BJ (cell line): ENCODE data around the gene ITPKB. TPM values are rescaled to one million over a fixed set of nuclear protein-coding genes. Genes with fewer than 3 reads are reported as not detected.

Experiments
- CTCF ChIA-PET: fragments of 350-600 bp; formaldehyde crosslinking; extraction: SDS; loops from one replicate; lab custom pipeline; 2021; ENCODE audit warnings: antibody characterized with exemption, inconsistent platforms; lab: Yijun Ruan, JAX
- POLR2A ChIA-PET: fragments of 300-600 bp; sonication (Branson Sonifier 250); formaldehyde crosslinking; extraction: SDS; loops from one replicate; lab custom pipeline; 2021; ENCODE audit warnings: antibody characterized with exemption; lab: Charles Lee
- DNase-seq: peaks from one replicate; pipeline ENCODE4 v3.0.0-alpha.2; 2011; ENCODE audit warnings: low read depth
- H3K27me3 ChIP-seq: 2 replicates; pipeline ENCODE4 v1.6.0; 2011; ENCODE audit warnings: low read length; ENCODE audit not compliant: control insufficient read depth, insufficient read depth
- H3K36me3 ChIP-seq: 2 replicates; pipeline ENCODE4 v1.5.1; 2011; ENCODE audit warnings: low read length; ENCODE audit not compliant: control insufficient read depth, insufficient read depth
- H3K4me3 ChIP-seq: 2 replicates; pipeline ENCODE4 v1.5.1; 2011; ENCODE audit warnings: low read depth, mild to moderate bottlenecking, control low read depth, low read length
- polyA plus RNA-seq: library from polyadenylated mRNA; depleted of rRNA; stranded (reverse); fragments of >200 nt; gene quantifications from 2 replicates; pipeline ENCODE4 v1.2.3, GENCODE V29; 2011
- TF ChIP-seq, protein P1 (sequence below): IDR thresholded peaks from 2 replicates; pipeline ENCODE4 v1.5.1; 2011; ENCODE audit warnings: low read depth, mild to moderate bottlenecking, control low read depth, inconsistent platforms, low read length, moderate library complexity; ENCODE audit not compliant: insufficient read depth

The ITPKB gene
- polyA plus RNA-seq, 1 experiment = 1.4 TPM

DNA sequence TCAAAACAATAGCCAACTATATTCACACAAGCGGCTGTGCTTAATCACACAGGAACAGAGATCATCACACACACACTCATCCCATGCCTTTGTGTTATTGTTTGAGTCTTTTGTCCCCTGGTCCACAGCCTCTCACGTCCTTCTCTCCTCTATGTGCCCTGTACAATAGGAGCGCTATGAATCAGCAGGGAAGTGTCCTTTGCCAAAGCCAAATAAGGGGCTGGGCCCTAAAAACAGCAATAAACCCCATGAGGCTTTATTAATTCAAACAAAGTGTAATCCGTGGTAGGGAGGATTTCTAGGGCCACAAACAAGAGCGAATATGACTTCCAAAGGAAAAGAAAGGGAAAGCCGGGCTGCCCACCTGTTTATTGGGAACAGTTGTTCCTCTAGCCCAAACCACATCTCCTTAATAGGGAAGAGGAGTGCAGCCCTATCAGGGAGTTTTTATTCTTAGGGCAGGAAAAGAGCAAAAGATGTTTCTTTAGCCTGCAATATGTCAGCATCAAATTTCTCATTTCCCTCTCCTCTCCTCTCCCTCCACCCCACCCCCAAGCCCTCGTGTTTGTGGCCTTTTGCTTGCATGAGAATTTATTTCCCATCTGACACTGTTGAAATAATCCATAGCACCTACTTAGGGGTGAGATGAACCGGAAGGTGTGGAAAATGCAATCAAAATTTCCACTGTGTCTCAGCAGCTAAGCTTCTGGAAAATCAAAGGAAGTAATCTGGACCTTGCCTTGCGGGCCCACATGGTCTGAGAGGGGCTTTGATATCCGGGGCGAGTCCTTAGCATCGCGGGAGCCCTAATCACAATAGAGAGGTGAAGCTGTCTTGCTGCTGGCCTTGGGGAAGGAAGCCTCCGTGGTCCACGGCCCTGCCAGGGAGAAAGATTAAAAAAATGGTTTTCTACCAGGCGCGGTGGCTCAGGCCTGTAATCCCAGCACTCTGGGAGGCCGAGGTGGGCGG, 45.3 kb upstream of the ITPKB start:
- H3K36me3 ChIP-seq = peaks cover 1% of the 10 kb centered on the region; the same call in 1 of the 2 replicates
- H3K27me3 ChIP-seq = peaks cover 5% of the 10 kb centered on the region
- DNase-seq = no peak
- no peak overlapping the region for H3K4me3 ChIP-seq
- POLR2A ChIA-PET = no interaction called here
- TF ChIP-seq, protein P1, sequence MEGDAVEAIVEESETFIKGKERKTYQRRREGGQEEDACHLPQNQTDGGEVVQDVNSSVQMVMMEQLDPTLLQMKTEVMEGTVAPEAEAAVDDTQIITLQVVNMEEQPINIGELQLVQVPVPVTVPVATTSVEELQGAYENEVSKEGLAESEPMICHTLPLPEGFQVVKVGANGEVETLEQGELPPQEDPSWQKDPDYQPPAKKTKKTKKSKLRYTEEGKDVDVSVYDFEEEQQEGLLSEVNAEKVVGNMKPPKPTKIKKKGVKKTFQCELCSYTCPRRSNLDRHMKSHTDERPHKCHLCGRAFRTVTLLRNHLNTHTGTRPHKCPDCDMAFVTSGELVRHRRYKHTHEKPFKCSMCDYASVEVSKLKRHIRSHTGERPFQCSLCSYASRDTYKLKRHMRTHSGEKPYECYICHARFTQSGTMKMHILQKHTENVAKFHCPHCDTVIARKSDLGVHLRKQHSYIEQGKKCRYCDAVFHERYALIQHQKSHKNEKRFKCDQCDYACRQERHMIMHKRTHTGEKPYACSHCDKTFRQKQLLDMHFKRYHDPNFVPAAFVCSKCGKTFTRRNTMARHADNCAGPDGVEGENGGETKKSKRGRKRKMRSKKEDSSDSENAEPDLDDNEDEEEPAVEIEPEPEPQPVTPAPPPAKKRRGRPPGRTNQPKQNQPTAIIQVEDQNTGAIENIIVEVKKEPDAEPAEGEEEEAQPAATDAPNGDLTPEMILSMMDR = no peak
- CTCF ChIA-PET = interaction anchor here (1.0 to 1.2 kb wide), 3 partner anchors 8 to 23 kb away, joined by 3 to 5 read pairs (median 4); no protein-coding TSS in a partner anchor

DNA sequence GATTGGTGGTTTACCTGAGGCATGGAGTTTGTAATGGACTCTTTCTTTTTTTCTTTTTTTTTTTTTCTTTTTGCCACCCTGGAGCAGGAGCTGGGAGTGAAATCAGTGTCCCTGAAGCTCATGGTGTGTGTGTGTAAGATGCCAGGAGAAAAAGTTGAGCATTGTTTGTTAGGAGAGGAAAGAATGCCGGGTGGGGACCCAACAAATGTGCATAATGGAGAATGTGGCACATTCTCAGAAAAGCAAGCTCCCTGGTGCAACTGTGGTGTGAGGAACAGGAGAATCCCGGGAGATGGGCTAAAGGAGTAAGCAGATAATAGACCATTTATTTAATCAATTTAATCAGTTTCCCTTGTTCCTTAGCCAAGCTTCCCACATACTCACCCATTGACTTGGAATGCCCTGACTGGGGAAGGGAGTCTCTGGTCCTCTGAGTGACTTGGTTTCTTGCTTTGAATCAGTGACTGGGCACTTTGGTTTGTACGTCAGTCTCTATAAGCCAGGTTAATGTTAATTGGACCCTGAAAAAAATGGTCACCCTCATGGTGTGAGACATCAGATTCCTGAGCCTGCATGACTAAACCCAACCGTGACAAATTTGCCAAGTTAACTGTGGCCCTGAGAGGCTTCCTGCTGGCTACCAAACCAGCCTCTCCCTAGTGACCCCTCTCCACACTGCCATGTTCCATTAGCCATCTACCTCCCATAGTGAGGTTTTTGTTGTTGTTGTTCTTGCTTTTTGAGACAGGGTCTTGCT, 43.9 kb upstream of the ITPKB start:
- Histone ChIP-seq H3K4me3 (no peak overlapping the region), H3K27me3 (0 out of 2 replicates have a peak, but pooled peaks cover 3% of the 10 kb centered on the region), H3K36me3 (peaks cover 1% of the 10 kb centered on the region; the same call in 1 of the 2 replicates)
- no peak for DNase-seq
- TF ChIP-seq, protein P1 = no peak
- CTCF ChIA-PET = no interaction called here
- POLR2A ChIA-PET = no interaction called here

DNA sequence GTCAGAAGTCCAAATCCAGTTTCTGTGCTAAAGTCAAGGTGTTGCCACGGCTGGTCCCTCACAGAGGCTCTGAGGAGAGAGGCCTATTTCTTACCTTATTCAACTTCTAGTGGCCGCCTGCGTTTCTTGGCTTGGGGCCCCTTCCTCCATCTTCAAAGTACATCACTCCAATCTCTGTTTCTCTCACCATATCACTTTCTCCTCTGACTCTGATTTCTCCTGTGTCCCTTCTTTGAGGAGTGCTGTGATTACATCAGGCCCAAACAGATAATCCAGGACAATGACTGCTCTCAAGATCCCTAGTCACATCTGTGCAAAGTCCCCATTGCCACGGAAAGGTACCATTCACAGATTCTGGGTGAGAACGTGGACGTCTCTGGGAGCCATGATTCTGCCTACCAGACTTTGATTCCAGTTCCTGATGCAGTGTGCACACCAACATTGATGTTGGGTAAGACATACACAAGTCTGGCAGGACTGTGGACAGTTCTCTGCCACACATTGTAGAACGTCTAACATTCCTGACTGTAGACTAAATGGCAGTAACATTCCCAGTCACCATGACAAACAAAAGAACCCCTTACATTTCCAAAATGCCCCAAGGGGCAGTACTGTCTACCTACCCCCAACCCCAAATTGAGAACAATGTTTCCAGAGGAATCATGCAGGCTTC, 43.0 kb upstream of the ITPKB start:
- POLR2A ChIA-PET = no interaction called here
- H3K27me3 ChIP-seq = 0 out of 2 replicates have a peak, but pooled peaks cover 3% of the 10 kb centered on the region
- peaks cover 1% of the 10 kb centered on the region; the same call in 1 of the 2 replicates for H3K36me3 ChIP-seq
- CTCF ChIA-PET = no interaction called here
- no peak for DNase-seq
- TF ChIP-seq, protein P1 = no peak
- no peak overlapping the region for H3K4me3 ChIP-seq

DNA sequence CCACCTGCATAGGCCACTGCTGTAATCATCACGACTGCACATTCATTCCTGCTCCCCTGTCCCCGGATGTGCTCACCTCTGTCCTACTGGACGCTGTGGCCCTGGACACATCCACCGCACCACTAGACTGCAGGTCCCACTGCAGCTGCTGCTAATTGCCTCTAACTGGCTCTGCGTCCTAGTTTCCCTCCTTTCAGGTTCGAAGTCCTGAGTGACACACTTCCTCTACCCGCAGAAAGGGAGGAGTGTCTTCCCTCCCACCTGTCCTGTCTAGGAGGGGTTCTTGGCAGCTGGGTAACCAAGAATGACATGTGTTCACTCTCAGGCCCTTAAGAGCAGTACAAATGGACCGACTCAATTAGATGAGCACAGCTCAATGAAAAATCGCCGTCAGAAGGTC, 40.5 kb upstream of the ITPKB start:
- CTCF ChIA-PET = interaction anchor here (0.7 to 1.5 kb wide), 4 partner anchors 25 to 222 kb away, joined by 3 to 5 read pairs (median 4); no protein-coding TSS in a partner anchor
- no peak for DNase-seq
- POLR2A ChIA-PET = interaction anchor here (0.6 kb wide), 1 partner anchor 8 kb away, joined by 3 read pairs; no protein-coding TSS in a partner anchor

More for the DNA sequence above, 40.5 kb upstream of the ITPKB start:
- TF ChIP-seq, protein P1 = no peak
- H3K36me3 ChIP-seq = peaks cover 1% of the 10 kb centered on the region; the same call in 1 of the 2 replicates
- H3K4me3 ChIP-seq = no peak overlapping the region
- 0 out of 2 replicates have a peak, but pooled peaks cover 3% of the 10 kb centered on the region for H3K27me3 ChIP-seq
